ENCODE results near the gene SYT3. TPM values are rescaled to one million over a fixed set of nuclear protein-coding genes. Genes with fewer than 3 reads are reported as not detected.

Gene SYT3
- total and polyA plus RNA-seq, 2 experiments from 2014 or later, result 10.0 to 25.5 TPM

GRCh38 chr19:50660088-50660366 lies 20.3 kb upstream of the SYT3 start:
- DNase-seq (ENCODE audit: low spot score), result peak; percentile 46
- H3K9me2 ChIP-seq (ENCODE audit: insufficient read depth), result no peaks in the 10 kb centered on the region
- H2AFZ ChIP-seq, result no peak overlapping the region
- Mint-ChIP-seq H3K36me3 (ENCODE audit: low read depth) (peaks cover 53% of the 10 kb centered on the region), H3K27ac (no peak overlapping the region), H3K4me3 (peak overlapping the region; percentile 21; the same call in 1 of the 3 replicates), H3K27me3 (ENCODE audit: insufficient read depth, low read depth, poor library complexity) (peaks cover 21% of the 10 kb centered on the region), H3K9me3 (peaks cover 94% of the 10 kb centered on the region), H3K4me1 (no peaks in the 10 kb centered on the region; the same call in 2 of the 3 replicates)
- H3K27me3 ChIP-seq (ENCODE audit: insufficient read depth), result peaks cover 13% of the 10 kb centered on the region
- peak overlapping the region; percentile 59 for H3K4me3 ChIP-seq
- H3K4me2 ChIP-seq, result peak overlapping the region; percentile 84
- 0 out of 2 replicates have a peak, but pooled peaks cover 2% of the 10 kb centered on the region for H3F3A ChIP-seq (replicated peaks; ENCODE audit: low read depth)
- no peaks in the 10 kb centered on the region; the same call in 1 of the 2 replicates for H4K20me1 ChIP-seq (replicated peaks; ENCODE audit: insufficient read depth)
- H3K27ac ChIP-seq (ENCODE audit: low read depth), result no peak overlapping the region
- H3K4me1 ChIP-seq (ENCODE audit: insufficient read depth), result peaks cover 16% of the 10 kb centered on the region
- no peak for TF ChIP-seq ZNF462 (CRISPR knock-in tag; IDR thresholded peaks at IDR 0.05)
- TF ChIP-seq JUNB (IDR thresholded peaks at IDR 0.05; ENCODE audit: unreplicated experiment), result no peak
- peak; percentile 38; the same call in 1 of the 2 replicates for TF ChIP-seq POLR2AphosphoS5 (IDR thresholded peaks at IDR 0.05; ENCODE audit: low read depth)
- no peak for ATAC-seq
- H3K36me3 ChIP-seq (ENCODE audit: insufficient read depth), result no peaks in the 10 kb centered on the region
- no peaks in the 10 kb centered on the region for H3K79me2 ChIP-seq (replicated peaks; ENCODE audit: insufficient read depth)

- Mint-ChIP-seq H3K4me1 (no peaks in the 10 kb centered on the region; the same call in 2 of the 3 replicates), H3K4me3 (no peak overlapping the region), H3K9me3 (peaks cover 94% of the 10 kb centered on the region), H3K27ac (no peak overlapping the region), H3K27me3 (ENCODE audit: insufficient read depth, low read depth, poor library complexity) (peaks cover 21% of the 10 kb centered on the region), H3K36me3 (ENCODE audit: low read depth) (peaks cover 58% of the 10 kb centered on the region)
- H3F3A ChIP-seq (replicated peaks; ENCODE audit: low read depth), result 0 out of 2 replicates have a peak, but pooled peaks cover 2% of the 10 kb centered on the region
- no peak overlapping the region for H3K27ac ChIP-seq (ENCODE audit: low read depth)
- H3K9me2 ChIP-seq (ENCODE audit: insufficient read depth), result no peaks in the 10 kb centered on the region
- H3K4me3 ChIP-seq, result peak overlapping the region; percentile 94
- H3K4me1 ChIP-seq (ENCODE audit: insufficient read depth), result peaks cover 16% of the 10 kb centered on the region
- ATAC-seq (no peak), DNase-seq (ENCODE audit: low spot score) (peak; percentile 45)
- no peaks in the 10 kb centered on the region; the same call in 1 of the 2 replicates for H4K20me1 ChIP-seq (replicated peaks; ENCODE audit: insufficient read depth)
- H2AFZ ChIP-seq, result no peak overlapping the region
- H3K36me3 ChIP-seq (ENCODE audit: insufficient read depth), result no peaks in the 10 kb centered on the region
- no peaks in the 10 kb centered on the region for H3K79me2 ChIP-seq (replicated peaks; ENCODE audit: insufficient read depth)
- H3K27me3 ChIP-seq (ENCODE audit: insufficient read depth), result peaks cover 8% of the 10 kb centered on the region
- H3K4me2 ChIP-seq, result peak overlapping the region; percentile 93
- TF ChIP-seq ZNF114 (CRISPR knock-in tag; IDR thresholded peaks at IDR 0.05) (no peak), JUNB (IDR thresholded peaks at IDR 0.05; ENCODE audit: unreplicated experiment) (no peak), EZH2 (IDR thresholded peaks at IDR 0.05; ENCODE audit: low read depth, unreplicated experiment) (no peak), CREB1 (CRISPR knock-in tag; IDR thresholded peaks at IDR 0.05; ENCODE audit: low read depth) (no peak), ETS1 (IDR thresholded peaks at IDR 0.05) (no peak), REST (IDR thresholded peaks at IDR 0.05; ENCODE audit: unreplicated experiment) (no peak)
These were observed 19.8 kb upstream of the SYT3 start for GRCh38 chr19:50659318-50660087.

Measured in GM23338 (cell line).